GM18502 (cell line): ENCODE results near the gene F8.
A peak's percentile ranks its signal among the peaks of the same experiment; 100 is the strongest.
"Not testable (repeated sequence)": the region's sequence is repeated elsewhere in the genome, so short reads cannot be mapped to it uniquely, and the experiment has no call there.

Experiments
- ATAC-seq: cut with Tn5 transposase; IDR thresholded peaks from one replicate; pipeline ENCODE4 v1.9.1; 2021; ENCODE audit warnings: mild to moderate bottlenecking; ENCODE audit not compliant: unreplicated experiment, poor library complexity

Gene F8

DNA sequence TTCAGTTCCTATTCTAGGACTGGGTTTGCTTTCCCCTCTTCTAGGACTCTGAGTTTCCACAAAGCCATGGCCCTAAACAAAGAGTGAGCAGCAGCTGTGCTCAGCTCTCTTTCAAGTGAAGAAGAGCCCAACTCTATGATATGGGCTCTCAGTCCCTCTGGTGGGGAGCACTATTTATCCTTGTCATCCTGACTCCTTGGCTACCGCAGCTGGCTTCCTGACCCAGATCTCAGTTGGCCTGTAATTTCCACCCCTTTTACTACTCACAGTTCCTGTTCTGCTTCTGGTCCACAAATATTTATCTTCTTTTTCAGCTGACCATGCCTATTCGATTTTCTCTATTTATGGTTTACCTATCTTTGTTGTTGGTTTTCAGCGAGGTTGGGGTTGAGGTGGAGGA is 33.8 kb downstream of the F8 start:
- no peak for ATAC-seq

DNA sequence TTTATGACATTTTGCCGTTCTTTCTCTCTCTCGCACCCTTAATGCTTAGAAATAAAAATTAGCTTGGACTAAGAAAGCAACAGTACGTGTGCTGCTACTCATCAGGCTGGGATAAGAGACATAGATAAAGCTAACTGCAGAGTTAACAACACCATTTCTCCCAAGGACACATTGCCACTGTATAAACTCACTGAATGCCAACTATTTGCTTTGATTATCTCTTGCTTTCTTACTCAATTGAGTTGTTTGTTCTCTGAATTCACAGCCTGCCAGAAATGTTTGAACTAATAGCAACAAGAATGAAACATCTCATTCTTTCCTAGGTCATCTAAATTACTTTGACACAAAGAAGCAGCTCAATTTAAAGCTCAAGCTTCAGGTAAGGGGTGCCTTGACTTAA is 34.6 kb downstream of the F8 start:
- no peak for ATAC-seq

DNA sequence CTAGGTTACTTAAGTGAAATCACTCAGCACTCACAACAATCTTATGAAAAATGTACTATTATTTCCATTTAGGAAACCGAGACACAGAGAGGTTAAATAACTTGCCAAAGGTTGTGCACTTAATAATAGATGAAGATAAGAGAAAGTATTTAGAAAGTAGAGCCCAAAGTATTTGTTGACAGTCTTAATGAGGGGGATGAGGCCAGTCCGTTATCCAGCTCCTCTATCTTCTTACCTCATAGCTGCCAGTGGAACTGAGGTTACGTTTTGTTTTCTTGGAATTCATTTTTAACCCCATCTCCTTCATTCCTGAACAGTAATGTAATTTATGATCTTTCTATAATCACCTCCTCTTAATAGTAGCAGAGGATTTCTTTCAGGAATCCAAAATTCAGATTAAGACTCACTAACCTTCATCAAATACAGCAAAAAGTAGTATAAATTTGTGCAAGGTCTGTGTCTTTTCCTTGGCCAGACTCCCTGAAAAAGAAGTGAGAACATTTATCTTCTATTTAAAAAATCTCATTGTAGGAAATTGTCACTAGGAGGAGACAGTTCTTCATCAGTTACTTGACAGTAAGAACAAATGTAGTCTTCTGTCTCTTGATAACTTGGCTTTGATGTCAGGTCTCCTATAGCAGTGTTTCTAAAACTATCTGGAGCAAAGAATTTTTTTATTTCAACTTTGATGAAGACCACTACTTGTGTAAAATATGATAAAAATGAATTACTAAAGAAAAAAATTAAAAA is 35.5 kb downstream of the F8 start:
- ATAC-seq = no peak

DNA sequence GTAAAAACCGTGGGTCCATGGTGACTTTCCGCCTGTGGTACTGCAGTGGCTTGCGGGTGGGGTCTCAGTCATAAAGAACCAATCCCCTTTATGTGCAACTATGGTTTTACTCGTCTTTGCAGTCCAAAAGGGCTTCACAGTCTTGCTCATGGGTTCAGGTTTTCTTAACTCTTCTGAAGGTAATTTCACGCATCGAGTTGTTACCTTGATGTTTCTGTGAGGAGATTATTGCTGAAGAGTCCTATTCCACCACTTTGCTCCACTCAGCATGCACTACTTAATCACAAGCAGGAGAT is 41.5 kb downstream of the F8 start:
- peak; percentile 24 for ATAC-seq

DNA sequence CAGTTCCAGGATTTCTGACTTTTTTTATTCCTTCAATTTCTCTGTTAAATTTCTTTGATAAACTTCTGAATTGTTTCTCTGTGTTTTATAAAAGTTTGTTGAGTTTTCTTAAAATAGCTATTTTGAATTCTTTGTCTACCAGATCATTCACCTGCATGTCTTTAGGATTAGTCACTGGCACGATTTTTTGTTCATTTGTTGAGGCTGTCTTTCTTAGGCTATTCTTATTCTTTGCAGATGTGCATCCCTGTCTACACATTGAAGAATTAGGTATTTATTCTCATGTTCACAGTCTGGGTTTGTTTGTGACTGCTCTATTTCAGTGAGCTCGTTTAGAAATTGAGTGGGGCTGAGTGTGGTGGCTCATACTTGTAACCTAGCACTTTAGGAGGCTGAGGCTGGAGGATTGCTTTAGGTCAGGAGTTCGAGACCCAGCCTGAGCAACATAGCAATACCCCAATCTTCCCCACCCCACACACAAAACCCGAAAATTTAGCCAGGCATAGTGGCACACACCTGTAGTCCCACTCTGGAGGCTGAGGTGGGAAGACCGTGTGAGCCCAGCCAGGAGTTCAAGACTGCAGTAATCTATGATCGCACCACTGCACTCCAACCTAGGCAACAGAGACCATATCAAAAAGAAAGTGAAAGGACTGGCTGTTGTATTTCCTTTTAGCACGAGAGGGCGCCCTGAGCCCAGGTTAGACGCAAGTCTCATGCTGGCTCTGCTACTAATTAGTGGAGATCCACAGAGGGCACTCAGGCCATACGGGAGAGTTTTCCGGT is 42.0 kb downstream of the F8 start:
- peak; percentile 100 for ATAC-seq

DNA sequence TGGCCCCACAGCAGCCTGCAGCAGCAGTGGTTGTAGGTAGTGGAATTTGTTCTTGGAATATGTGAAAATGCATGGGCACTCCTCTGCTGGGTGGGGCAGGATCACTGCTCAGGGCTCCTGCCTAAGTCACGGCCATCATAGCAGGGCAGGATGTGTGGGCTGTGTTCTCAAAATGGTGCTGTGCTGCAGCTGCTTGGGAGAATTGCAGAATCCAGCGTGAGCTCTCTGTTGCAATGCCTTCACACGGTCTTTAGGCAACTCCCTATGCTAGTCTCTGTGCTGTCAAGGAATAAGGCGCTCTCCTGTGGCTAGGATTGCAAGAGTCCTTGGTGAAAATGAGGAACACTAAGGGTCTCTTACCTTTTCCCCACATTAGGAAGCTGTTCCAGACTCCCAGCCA is 42.9 kb downstream of the F8 start:
- ATAC-seq = no peak

DNA sequence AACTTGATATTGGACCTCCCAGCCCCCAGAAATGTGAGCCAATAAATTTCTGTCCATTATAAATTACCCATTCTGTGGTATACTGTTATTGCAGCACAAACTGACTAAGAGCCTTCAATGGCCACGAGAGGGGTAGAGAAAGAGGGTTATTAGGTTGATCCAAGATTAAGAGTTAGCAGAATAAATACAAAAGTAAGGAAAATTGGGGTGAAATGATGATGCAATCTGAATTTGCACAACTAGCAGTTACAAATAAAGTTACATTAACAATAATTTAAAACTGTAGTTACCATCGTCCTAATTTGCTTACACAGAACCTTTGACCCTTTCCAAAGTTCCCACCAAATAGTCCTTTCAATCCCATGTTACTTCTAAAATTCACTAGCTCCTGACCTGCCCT is 54.2 kb downstream of the F8 start:
- ATAC-seq = no peak

DNA sequence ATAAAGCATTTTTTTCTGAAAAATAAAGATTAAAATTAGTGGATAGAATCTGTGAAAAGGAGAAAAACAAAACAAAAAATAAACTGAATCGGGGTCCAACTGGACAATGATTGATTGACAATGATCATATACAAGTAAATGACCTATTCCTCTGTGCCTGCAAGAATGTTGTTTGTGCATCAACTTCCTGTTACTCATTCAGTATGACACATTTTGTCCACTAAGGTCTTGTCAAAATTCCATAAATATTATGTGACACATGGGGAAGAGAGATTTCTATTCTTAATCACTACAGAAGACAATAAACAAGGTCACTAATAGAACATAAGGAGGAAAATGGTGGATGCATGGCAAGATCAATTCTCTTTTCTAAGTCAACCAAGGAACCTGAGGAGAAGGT is 54.9 kb downstream of the F8 start:
- no peak for ATAC-seq

DNA sequence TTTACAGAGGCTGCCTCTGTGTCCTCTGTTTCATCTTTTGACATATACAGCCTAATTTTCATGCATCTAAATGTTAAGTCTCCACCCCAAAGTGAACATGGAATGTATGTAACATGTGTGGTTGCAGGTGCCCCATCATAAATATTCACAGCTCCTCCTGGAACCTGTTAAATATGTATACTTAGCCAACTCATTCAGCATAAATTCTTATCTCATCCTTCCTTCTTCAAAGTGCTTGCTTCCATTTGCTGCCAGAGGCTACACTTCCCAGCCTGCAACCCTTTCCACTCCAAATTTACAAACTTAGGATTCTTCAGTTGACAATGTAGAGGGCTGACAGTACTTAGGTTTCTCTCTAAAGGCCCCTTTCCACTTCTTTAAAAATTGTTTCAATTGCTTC is 60.6 kb downstream of the F8 start:
- no peak for ATAC-seq

DNA sequence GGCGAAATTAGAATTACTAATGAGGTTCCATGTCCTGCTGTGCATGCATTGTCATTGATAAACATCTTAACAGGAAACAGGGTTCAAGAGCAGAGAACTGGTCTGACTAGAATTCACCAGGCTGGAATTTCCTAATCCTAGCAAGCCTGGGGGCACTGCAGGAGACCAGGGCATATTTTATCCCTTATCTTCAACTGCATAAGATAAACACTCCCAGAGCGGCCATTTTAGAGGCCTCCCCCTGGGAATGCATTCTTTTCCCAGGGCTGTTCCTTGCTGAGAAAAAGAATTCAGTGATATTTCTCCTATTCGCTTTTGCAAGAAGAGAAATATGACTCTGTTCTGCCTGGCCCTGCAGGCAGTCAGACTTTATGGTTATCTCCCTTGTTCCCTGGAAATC is 66.7 kb downstream of the F8 start:
- ATAC-seq = not testable (repeated sequence)

DNA sequence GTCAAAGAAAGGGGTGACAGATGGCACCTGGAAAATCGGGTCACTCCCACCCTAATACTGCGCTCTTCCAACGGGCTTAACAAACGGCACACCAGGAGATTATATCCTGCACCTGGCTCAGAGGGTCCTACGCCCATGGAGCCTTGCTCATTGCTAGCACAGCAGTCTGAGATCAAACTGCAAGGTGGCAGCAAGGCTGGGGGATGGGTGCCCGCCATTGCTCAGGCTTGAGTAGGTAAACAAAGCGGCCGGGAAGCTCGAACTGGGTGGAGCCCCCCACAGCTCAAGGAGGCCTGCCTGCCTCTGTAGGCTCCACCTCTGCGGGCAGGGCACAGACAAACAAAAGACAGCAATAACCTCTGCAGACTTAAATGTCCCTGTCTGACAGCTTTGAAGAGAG is 83.3 kb downstream of the F8 start:
- ATAC-seq = not testable (repeated sequence)

DNA sequence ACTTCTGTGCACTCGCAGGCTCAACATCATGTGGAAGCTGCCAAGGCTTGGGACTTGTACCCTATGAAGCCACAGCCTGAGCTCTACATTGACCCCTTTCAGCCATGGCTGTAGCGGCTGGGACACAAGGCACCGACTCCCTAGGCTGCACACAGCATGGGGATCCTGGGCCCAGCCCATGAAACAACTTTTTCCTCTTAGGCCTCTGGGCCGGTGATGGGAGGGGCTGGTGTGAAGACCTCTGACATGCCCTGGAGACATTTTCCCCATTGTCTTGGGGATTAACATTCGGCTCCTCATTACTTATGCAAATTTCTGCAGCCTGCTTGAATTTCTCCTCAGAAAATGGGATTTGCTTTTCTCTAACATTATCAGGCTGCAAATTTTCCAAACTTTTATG is 97.8 kb downstream of the F8 start:
- ATAC-seq = not testable (repeated sequence)

DNA sequence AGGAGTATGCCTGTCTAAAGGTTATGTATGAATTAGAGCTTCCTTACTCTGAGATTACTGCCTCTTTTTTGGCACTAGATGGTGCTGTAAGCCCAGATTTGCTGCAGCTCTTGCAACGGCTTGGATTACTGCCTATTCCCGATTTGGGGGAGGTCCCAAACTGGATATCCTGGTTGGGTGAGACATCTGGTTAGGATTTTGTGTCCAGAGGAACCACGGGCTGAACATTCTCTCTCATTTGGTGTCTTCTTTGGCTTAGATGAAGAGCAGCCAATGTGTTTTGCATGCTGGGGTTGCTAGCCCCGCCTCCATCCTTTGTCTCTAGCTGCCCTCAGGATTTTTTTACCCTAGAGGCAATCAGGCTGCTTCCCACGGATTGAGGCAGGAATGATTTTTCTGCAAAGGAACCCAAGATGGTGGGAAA is 104.5 kb downstream of the F8 start:
- peak; percentile 80 for ATAC-seq

DNA sequence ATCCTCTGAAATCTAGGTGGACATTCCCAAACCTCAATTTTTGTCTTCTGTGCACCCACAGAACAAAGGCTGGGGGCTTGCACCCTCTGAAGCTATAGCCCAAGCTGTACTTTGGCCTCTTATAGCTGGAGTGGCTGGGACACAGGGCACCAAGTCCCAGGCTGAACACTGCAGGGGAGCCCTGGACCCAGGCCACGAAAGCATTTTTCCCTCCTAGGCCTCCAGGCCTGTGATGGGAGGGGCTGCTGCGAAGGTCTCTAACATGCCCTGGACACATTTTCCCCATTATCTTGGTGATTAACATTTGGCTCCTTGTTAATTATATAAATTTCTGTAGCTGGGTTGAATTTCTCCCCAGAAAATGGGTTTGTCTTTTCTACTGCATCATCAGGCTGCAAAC is 108.5 kb downstream of the F8 start:
- no peak for ATAC-seq

DNA sequence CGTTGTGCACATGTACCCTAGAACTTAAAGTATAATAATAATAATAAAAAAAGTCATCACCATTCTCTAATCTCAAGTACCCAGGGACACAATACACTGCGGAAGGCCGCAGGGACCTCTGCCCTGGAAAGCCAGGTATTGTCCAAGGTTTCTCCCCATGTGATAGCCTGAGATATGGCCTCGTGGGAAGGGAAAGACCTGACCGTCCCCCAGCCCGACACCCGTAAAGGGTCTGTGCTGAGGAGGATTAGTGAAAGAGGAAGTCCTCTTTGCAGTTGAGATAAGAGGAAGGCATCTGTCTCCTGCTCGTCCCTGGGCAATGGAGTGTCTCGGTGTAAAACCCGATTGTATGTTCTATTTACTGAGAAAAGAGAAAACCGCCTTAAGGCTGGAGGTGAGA is 112.0 kb downstream of the F8 start:
- not testable (repeated sequence) for ATAC-seq

DNA sequence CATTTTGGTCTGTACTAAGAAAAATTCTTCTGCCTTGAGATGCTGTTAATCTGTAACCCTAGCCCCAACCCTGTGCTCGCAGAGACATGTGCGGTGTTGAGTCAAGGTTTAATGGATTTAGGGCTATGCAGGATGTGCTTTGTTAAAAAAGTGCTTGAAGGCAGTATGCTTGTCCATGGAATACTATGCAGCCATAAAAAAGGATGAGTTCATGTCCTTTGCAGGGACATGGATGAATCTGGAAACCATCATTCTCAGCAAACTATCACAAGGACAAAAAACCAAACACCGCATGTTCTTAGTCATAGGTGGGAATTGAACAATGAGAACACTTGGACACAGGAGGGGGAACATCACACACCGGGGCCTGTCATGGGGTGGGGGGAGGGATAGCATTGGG is 112.5 kb downstream of the F8 start:
- not testable (repeated sequence) for ATAC-seq

DNA sequence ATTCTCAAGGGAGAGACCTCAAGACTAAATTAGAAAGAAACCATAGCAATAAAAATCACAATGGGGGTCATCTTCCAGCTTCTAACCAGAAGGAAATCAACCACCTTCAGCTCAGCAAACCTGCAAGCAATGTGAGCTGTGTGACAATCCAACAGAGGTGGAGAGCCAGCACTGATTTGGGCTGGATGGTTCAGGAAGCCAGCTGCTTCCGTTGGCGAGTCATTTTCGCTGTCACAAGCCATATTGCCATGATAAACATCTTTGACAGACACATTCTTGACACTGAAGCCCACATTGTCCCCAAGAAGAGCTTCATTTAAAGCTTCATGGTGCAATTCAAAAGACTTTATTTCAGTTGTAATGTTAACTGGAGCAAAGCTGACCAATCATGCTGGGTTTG is 113.7 kb downstream of the F8 start:
- no peak for ATAC-seq

DNA sequence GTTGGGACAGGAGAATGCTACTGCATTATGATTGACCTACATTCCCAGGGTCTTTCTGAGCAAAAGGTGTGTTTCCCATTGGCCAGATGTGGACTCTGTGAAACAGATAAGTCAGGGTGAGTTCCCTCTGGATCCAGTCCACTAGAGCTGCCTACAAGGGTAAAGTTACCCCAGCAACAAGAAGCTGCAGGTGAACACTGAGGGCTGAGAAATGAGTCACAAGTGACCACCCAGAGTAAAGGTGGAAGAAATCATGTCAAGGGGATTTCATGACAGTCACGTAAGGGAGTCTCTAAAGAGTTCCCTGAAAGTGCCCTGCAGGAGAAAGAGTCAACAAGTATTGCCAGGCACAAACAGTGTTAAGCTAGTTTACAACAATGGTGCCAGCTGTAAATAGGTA is 120.1 kb downstream of the F8 start:
- no peak for ATAC-seq

DNA sequence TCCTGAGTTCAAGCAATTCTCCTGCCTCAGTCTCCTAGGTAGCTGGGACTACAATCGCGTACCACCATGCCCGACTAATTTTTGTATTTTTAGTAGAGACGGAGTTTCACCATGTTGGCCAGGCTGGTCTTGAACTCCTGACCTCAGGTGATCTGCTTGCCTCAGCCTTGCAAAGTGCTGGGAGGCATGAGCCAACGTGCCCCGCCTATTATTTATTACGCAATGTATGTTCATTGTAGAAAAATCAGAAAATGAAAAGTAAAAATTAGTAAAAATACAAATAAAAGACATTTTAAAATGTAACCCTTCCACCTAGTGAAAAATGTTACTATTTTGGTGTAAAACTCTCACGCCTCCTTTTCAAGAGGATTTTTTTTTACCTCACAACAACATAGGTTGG is 122.2 kb downstream of the F8 start:
- no peak for ATAC-seq

DNA sequence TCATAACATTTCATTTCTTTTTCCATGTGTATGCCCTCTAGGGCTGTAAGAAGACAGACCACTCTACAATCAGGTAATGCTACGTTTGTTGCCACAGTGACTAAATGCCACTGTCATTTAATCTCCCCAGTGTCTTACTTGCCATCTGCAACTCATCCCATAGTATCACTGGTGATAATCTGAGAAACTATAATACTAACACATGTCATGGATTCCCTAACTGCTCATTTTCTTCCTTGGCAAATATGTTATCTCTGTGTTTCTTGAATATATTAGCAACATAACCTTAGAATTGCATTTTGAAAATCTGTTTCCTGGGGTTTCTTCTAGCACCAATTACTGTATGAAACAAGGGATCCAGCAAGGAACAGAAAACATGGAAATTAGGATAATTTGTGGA is 130.2 kb downstream of the F8 start:
- no peak for ATAC-seq

DNA sequence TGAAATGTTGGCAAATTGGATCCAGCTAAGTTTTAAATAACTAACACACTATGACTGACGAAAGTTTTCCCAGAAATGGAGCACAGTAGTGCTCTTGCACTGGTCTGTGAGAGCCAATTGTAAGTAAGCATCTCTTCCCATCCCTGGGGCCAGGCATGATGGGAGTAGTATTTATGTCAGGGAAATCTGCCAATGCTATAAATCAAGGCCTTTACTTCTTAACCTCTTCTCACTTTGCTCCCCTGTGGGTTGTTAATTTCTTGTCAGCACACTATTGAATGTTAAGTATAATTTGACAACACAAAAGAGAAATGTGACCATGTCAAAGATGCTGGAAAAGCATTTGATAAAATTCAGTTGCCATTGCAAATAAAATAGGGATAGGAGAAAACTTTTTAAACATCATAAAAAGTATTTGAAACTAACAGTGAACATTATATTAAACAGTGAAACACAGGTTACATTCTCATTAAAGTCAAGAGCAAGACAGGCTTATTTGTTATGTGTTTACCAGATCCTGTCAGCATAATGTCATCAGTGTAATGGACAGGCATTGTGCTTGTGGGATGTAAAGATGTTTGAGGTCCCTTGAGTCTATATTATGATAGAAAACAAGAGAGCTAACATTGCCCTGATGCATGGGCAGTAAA is 131.4 kb downstream of the F8 start:
- ATAC-seq = no peak

DNA sequence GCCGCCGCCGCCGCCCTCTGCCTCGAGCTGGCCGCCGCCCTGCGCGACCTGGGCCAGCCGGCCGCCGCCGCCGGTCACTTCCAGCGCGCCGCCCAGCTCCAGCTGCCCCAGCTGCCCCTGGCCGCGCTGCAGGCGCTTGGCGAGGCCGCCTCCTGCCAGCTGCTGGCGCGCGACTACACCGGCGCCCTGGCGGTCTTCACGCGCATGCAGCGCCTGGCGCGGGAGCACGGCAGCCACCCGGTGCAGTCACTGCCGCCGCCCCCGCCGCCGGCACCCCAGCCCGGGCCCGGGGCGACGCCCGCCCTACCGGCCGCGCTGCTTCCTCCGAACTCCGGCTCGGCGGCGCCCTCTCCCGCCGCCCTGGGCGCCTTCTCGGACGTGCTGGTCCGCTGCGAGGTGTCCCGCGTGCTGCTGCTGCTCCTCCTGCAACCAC is 135.7 kb downstream of the F8 start:
- peak; percentile 53 for ATAC-seq
